HG03457 (cell line): Measurements from ENCODE around the gene NEO1.
"Not testable (repeated sequence)": the region's sequence is repeated elsewhere in the genome, so short reads cannot be mapped to it uniquely, and the experiment has no call there.

Source experiments
- ATAC-seq: cut with Tn5 transposase; IDR thresholded peaks from one replicate; pipeline ENCODE4 v1.9.1; 2021; ENCODE audit warnings: moderate number of reproducible peaks; ENCODE audit not compliant: unreplicated experiment

The NEO1 gene

GRCh38 chr15:73139744-73140553, 87.7 kb downstream of the NEO1 start:
- no peak for ATAC-seq

DNA sequence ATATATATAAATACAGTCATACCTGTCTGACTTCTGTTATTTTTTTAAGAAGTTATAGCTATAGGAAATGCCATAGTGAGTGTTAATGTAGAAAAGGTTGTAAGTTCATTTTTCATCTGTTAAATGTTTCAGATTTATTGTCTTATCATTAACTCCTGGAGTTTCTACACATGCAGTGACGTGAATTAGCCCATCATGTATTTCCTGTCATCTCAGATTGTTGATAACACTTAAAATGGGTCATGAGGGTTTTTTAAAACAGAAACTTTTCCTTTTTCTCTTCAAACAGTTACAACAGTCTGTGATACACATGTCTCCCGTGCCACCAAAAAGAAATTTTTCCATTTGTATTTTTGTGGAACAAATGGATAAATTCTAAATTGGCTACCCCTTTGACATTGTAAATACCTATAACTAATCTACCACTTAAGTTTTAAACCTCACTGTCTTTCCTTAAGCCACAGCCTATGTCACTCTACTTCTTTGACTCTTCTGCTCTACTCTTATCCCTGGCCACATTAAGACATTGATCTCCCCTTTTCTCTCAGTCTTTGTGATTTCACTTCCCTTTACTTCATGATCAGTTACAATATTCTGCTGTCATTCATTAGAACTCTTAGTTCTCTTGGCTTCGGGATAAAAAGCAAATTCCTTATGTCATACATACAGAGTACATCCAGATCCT, 89.1 kb downstream of the NEO1 start:
- ATAC-seq: no peak

DNA sequence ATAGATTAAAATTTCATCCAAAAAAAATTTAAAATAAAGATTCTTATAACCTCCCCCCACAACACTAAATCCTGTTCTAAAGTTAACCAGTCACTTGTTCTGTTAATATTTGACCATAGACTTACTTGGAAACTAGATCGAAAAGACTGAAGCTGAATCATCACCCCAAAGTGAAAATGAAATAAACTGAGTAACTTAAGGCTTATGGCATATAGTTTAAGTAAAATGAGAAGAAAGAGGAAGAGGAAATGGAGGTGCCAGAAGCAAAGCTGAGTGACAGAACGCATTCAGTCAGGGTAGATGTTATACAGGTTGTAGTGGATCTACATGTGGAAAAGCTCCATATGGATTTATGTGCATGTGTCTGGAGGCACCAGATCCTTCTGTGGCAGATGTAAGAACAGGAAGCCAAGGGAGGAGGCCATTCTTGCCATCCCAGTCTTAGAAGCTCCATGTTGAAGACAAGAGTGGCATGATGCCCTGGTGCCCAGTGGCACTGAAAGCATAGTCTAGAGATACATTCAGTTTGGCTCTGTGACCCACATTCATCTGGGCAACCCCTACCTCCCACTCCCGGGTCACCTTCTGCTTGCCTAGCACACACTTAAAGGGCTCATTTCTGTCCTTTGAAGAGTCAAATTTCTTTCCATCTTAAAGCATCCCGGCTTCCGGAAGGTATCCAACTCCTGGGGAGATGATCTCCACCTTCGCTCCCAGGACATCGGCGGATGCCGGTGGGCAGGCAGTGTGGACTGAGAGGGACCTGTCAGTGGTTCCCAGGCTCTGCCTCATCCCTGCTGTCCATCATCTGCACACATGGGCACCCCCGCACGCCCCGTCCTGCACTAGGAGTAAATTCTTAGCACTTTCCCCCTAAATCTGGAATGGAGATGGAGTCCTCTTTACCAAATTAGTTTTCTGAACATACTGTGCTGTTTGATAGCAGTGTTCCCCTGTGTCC, 90.8 kb downstream of the NEO1 start:
- peak; percentile 56 for ATAC-seq

DNA sequence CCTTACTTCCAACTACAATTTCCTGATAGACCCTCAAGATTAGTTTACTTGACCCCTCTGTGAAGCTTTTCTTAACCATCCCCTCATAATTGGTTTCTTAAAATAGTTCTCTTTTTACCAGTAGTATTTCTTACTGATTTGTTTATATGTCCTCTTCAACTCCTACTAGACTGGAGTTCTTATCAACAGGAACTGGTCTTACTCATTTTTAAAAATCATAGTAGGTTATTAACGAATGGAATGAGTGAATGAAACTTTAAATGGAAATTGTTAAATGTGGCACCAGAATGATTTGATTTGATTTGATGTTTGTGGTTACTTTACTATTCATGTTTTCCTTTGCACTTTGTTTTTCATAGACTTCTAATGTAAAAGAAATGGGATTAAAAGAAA, 91.5 kb downstream of the NEO1 start:
- no peak for ATAC-seq

- no peak for ATAC-seq
Observed at GRCh38 chr15:73146419-73146818, 94.2 kb downstream of the NEO1 start.

GRCh38 chr15:73150831-73151230, 98.6 kb downstream of the NEO1 start:
- no peak for ATAC-seq

DNA sequence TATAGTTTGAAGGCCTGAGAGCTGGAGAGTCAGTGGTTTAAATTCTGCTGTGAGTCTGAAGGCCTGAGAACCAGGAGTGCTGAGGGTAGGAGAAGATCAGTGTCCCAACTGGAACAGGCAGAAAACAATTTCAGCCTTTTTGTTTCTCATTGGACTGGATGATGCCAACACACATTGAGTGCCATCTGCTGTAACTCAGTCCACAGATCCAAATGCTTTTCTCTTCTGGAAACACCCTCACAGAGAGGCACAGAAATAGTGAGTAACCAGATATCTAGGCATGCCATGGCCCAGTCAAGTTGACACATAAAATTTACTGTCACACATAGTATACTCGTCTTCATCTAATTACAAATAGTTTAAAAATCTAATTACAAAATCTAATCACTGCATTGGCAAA, 100.8 kb downstream of the NEO1 start:
- no peak for ATAC-seq

DNA sequence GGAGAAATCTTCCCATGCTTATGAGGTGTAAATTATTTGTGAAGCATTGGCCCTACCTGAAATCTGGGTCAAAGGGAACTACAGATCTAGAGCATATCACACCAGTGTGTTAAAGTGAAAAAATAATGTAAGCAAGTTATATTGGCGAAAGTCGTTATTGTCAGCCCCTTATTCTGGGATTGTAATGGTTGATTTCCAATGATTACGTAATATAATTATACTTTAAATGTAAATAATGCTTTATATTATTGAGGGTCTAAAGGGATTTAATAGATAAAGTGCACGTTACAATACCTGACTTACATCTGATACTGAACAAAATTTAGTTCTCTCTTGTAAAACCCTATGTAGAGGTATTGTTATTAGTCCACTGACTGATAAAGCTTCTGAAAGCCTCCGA, 101.2 kb downstream of the NEO1 start:
- no peak for ATAC-seq

DNA sequence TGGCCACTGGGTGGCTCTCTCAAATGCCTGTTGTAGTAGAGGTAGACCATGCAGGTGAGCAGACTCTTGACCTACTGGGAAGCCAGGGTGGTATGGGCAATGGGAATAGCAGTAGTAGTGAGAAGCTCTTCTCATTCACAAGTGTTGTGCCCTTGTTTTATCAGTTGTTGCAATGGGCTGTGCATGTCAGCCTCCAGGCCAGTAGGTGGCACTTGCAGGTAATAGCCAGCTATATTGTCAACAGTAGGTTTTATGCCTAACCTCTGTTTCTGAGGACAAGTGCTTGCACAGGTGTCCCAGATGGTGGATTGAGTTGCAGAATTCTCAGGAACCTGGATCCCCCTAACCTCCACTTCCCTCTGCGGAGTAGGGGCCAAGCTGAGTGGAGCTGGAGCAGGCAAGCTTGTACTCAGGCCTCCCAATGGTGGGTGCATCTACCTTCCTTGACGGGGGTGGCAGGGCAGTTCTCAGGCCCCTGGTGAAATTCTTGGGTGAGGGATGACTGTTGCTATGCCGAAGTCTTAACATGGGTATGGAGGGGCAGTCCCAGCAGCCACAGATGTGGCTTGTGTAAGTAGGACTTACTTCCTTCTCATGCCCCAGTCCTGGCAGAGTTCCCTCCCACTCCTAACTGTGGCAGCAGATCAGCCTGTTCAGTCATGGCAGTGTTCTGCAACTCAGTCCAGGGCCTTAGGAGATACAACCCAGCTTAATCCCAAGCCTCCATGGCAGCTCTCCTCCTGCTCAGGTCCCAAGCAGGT, 104.3 kb downstream of the NEO1 start:
- ATAC-seq: no peak

DNA sequence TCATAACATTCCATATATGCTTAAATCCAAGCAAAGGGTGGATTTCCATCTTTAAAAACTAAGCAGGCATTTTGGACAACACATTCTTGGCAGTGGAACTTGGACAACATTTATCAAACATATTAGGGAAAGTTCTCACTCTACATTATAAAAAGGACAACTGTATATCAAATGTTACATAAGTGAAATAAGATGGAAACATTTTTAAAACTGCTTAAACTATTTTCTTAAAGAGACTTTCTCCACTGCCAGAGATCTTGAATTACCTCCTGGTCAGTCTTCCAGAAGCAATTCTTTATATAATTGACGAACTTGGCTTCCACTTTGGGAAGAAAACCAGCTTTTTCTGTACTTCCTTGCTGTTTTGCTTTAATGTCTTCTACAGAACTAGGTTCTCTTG, 109.3 kb downstream of the NEO1 start:
- no peak for ATAC-seq

- ATAC-seq: no peak
Observed at GRCh38 chr15:73165435-73165834, 113.2 kb downstream of the NEO1 start.

GRCh38 chr15:73165844-73166243, 113.6 kb downstream of the NEO1 start:
- ATAC-seq: no peak

DNA sequence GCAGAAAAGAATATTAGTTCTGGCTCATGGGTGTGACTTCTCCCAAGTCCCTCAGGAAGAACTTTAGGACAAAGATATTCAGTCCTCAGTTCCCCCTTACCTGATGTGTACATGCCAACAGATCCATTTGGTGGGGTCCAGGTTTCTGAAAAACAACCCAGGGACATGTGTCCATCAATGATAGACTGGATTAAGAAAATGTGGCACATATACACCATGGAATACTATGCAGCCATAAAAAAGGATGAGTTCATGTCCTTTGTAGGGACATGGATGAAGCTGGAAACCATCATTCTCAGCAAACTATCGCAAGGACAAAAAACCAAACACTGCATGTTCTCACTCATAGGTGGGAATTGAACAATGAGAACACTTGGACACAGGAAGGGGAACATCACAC, 114.4 kb downstream of the NEO1 start:
- not testable (repeated sequence) for ATAC-seq

- ATAC-seq: no peak
Observed at GRCh38 chr15:73168487-73168886, 116.2 kb downstream of the NEO1 start.

DNA sequence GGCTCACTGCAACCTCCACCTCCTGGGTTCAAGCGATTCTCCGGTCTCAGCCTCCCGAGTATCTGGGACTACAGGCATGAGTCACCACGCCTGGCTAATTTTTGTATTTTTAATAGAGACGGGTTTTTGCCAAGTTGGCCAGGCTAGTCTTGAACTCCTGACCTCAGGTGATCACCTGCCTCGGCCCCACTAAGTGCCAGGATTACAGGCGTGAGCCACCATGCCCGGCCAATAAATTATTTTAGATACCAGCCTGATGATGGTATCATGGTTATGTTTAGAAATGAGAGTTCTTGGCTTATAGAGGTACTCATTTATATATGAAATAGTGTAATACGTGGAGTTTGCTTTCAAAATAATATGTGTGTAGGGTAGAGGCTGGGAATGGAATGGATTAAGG, 119.4 kb downstream of the NEO1 start:
- no peak for ATAC-seq

DNA sequence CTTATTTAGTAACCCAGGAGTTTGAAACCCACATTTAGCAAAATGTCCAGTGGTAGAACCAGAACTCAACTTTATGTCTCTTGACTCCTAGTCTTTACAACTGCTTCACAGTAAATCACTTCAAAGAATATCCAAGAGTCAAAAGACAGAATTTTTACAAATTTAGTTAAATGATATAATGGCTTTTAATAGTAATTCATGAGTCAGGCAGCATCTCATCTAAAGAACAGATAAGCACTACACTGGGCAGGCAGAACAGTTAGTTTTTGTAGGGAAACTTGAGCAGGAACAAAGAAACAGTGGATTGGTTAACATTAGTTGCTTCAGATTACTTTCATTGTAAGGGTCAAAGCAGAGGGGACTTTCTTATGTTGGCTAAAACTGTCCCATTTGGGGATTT, 120.2 kb downstream of the NEO1 start:
- no peak for ATAC-seq

GRCh38 chr15:73174171-73174570, 121.9 kb downstream of the NEO1 start:
- ATAC-seq: no peak

DNA sequence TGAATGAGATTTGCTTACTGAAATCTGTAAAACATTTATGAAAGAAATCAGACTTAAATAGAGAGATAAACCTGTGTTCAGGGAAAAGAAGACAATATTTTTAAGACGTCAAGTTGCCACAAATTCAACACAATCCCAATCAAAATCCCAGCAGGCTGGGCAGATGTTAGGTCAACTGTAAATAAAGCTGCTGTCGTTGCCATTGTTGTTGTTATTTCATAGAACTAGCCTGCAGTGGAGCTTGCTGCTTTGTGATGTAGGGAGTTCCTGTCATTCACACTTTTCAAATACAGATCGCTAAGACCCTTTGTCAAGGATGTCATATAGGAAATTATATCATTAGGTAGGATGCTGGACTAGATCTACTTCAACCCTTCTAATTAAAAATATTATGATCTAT, 123.1 kb downstream of the NEO1 start:
- ATAC-seq: no peak

GRCh38 chr15:73176598-73176997, 124.3 kb downstream of the NEO1 start:
- ATAC-seq: no peak

- ATAC-seq: no peak
Observed at GRCh38 chr15:73183071-73183470, 130.8 kb downstream of the NEO1 start.

GRCh38 chr15:73190189-73190601, 137.9 kb downstream of the NEO1 start:
- no peak for ATAC-seq
